ENCODE results near the gene MTCL1. TPM values are rescaled to one million over a fixed set of nuclear protein-coding genes. Genes with fewer than 3 reads are reported as not detected.

Gene MTCL1
- total RNA-seq, 1 experiment from 2014 or later, result 297 TPM

DNA sequence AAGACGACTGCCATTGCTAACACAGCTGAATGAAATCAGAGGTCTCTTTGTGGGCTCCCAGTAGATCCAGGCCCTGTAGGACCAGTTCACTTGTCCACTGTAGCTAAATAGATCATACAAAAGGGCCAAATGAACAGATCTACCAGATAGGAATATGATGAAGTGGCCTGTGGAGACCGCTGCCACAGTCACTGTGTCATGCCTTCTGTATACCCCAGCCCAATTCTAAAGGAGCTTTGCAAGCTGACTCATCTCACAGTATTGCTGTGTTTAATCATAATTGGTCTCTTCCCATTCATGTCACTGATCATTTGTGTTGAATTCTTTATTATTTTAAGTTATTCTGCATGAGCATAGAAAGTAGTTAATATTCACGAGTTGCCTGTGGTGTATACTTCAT, 125.8 kb downstream of the MTCL1 start:
- peaks cover 40% of the 10 kb centered on the region for H3K36me3 Mint-ChIP-seq (ENCODE audit: insufficient read depth, unreplicated experiment)
- H3K4me1 Mint-ChIP-seq (ENCODE audit: low read depth, unreplicated experiment), result peaks cover 14% of the 10 kb centered on the region
- intact Hi-C loops (cut with micrococcal nuclease; ENCODE audit: unreplicated experiment), result loop anchor here (5.0 kb wide), 1 partner anchor 151 kb away; no protein-coding TSS in a partner anchor
- CTCF ChIA-PET, result interaction anchor here (0.6 kb wide), 1 partner anchor 80 kb away, joined by 4 read pairs; no protein-coding TSS in a partner anchor
- H3K9me3 Mint-ChIP-seq (ENCODE audit: low read depth, unreplicated experiment), result no peaks in the 10 kb centered on the region
- H3K4me3 Mint-ChIP-seq (ENCODE audit: low read depth, unreplicated experiment), result no peak overlapping the region
- H3K27ac Mint-ChIP-seq (ENCODE audit: unreplicated experiment), result no peak overlapping the region
- no peaks in the 10 kb centered on the region for H3K27me3 Mint-ChIP-seq (ENCODE audit: unreplicated experiment)
- no peak for DNase-seq
- TF ChIP-seq, protein P1, sequence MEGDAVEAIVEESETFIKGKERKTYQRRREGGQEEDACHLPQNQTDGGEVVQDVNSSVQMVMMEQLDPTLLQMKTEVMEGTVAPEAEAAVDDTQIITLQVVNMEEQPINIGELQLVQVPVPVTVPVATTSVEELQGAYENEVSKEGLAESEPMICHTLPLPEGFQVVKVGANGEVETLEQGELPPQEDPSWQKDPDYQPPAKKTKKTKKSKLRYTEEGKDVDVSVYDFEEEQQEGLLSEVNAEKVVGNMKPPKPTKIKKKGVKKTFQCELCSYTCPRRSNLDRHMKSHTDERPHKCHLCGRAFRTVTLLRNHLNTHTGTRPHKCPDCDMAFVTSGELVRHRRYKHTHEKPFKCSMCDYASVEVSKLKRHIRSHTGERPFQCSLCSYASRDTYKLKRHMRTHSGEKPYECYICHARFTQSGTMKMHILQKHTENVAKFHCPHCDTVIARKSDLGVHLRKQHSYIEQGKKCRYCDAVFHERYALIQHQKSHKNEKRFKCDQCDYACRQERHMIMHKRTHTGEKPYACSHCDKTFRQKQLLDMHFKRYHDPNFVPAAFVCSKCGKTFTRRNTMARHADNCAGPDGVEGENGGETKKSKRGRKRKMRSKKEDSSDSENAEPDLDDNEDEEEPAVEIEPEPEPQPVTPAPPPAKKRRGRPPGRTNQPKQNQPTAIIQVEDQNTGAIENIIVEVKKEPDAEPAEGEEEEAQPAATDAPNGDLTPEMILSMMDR (IDR thresholded peaks at IDR 0.05; ENCODE audit: unreplicated experiment), result no peak
- BruUV-seq (replicated peaks), result no TSS peak

DNA sequence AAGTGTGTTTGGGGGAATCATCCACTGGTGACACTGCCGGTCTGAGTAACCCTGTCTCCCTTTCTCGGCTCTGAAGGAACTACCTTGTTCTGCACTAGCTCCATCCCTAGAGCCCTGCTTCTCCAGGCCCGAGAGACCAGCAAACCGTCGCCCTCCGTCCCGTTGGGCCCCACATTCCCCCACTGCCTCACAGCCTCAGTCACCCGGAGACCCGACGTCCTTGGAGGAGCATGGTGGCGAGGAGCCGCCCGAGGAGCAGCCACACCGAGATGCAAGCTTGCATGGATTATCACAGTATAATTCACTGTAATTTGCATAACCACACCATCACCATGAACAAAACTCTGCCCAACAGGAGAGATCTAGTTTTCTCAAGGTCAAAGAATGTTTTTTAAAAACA, 126.2 kb downstream of the MTCL1 start:
- peaks cover 2% of the 10 kb centered on the region for H3K9me3 Mint-ChIP-seq (ENCODE audit: low read depth, unreplicated experiment)
- CTCF ChIA-PET, result interaction anchor here (0.6 kb wide), 1 partner anchor 80 kb away, joined by 4 read pairs; no protein-coding TSS in a partner anchor
- intact Hi-C loops (cut with micrococcal nuclease; ENCODE audit: unreplicated experiment), result loop anchor here (5.0 kb wide), 1 partner anchor 151 kb away; no protein-coding TSS in a partner anchor
- BruUV-seq (replicated peaks), result no TSS peak
- no peaks in the 10 kb centered on the region for H3K27me3 Mint-ChIP-seq (ENCODE audit: unreplicated experiment)
- H3K27ac Mint-ChIP-seq (ENCODE audit: unreplicated experiment), result no peak overlapping the region
- no peak for DNase-seq
- peaks cover 14% of the 10 kb centered on the region for H3K4me1 Mint-ChIP-seq (ENCODE audit: low read depth, unreplicated experiment)
- TF ChIP-seq, protein P1 (IDR thresholded peaks at IDR 0.05; ENCODE audit: unreplicated experiment), result no peak
- peaks cover 35% of the 10 kb centered on the region for H3K36me3 Mint-ChIP-seq (ENCODE audit: insufficient read depth, unreplicated experiment)
- H3K4me3 Mint-ChIP-seq (ENCODE audit: low read depth, unreplicated experiment), result no peak overlapping the region

DNA sequence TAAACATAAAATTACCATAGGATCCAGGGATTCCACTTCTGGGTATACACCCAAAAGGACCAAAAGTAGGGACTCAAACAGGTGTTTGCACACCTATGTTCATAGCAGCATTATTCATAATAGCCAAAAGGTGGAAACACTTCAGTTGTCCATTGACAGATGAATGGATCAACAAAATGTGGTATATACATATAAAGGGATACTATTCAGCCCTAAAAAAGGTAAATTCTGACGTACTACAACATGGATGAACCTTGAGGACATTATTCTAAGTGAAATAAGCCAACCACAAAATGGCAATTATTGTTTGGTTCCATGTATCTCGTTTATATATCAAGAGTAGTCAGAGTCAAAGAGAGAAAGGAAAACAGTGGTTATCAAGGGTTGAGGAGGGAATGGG, 128.1 kb downstream of the MTCL1 start:
- Mint-ChIP-seq H3K36me3 (ENCODE audit: insufficient read depth, unreplicated experiment) (peaks cover 34% of the 10 kb centered on the region), H3K4me3 (ENCODE audit: low read depth, unreplicated experiment) (no peak overlapping the region), H3K9me3 (ENCODE audit: low read depth, unreplicated experiment) (peaks cover 2% of the 10 kb centered on the region), H3K4me1 (ENCODE audit: low read depth, unreplicated experiment) (peaks cover 14% of the 10 kb centered on the region), H3K27me3 (ENCODE audit: unreplicated experiment) (no peaks in the 10 kb centered on the region), H3K27ac (ENCODE audit: unreplicated experiment) (no peak overlapping the region)
- no peak for DNase-seq
- intact Hi-C loops (cut with micrococcal nuclease; ENCODE audit: unreplicated experiment), result loop anchor here (5.0 kb wide), 1 partner anchor 149 kb away; no protein-coding TSS in a partner anchor
- BruUV-seq (replicated peaks), result no TSS peak
- TF ChIP-seq, protein P1 (IDR thresholded peaks at IDR 0.05; ENCODE audit: unreplicated experiment), result no peak
- CTCF ChIA-PET, result no interaction called here

DNA sequence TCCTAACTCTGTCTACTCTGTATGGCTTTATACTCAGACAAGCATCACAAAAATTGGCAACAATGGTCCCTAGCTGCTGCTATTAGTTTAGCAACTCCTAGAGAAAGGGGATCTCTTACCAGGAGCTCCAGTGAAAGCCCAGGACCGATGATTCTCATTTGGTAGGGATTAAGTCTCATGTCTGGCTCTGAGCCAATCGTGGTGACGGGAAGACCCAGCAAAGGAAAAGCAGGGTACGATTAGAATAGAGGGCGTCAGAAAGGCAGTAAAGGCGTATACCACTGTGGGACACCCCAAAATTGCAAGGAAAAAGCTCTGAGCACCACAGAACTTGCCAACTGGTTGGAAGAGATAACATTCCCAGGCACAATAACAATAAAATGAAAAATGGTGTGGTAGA, 129.5 kb downstream of the MTCL1 start:
- DNase-seq, result no peak
- Mint-ChIP-seq H3K36me3 (ENCODE audit: insufficient read depth, unreplicated experiment) (peaks cover 30% of the 10 kb centered on the region), H3K4me3 (ENCODE audit: low read depth, unreplicated experiment) (no peak overlapping the region)

More for the DNA sequence above, 129.5 kb downstream of the MTCL1 start:
- CTCF ChIA-PET, result no interaction called here
- Mint-ChIP-seq H3K27me3 (ENCODE audit: unreplicated experiment) (no peaks in the 10 kb centered on the region), H3K9me3 (ENCODE audit: low read depth, unreplicated experiment) (peaks cover 2% of the 10 kb centered on the region), H3K4me1 (ENCODE audit: low read depth, unreplicated experiment) (peaks cover 10% of the 10 kb centered on the region), H3K27ac (ENCODE audit: unreplicated experiment) (no peak overlapping the region)
- BruUV-seq (replicated peaks), result no TSS peak
- intact Hi-C loops (cut with micrococcal nuclease; ENCODE audit: unreplicated experiment), result loop anchor here (5.0 kb wide), 1 partner anchor 147 kb away; no protein-coding TSS in a partner anchor
- TF ChIP-seq, protein P1 (IDR thresholded peaks at IDR 0.05; ENCODE audit: unreplicated experiment), result no peak

Measured in Calu3 (cell line).